Keratinocyte (primary cell): Measurements from ENCODE around the gene KCNMB3. TPM values are rescaled to one million over a fixed set of nuclear protein-coding genes. Genes with fewer than 3 reads are reported as not detected.

Experiments used
- DNase-seq: peaks from one replicate; pipeline ENCODE4 v3.0.0-alpha.2; 2011; ENCODE audit warnings: low read depth, missing footprints, low spot score
- FAIRE-seq: peaks from 2 replicates; lab custom pipeline; 2011; peaks lifted over from hg19 to GRCh38; lab: Jason Lieb, UNC
- H2AFZ ChIP-seq: 2 replicates; pipeline ENCODE4 v1.6.0; 2012; ENCODE audit warnings: low read length, control low read depth, inconsistent platforms; ENCODE audit not compliant: control insufficient read depth
- H3K27ac ChIP-seq: 2 replicates; pipeline ENCODE4 v1.5.1; 2011; ENCODE audit warnings: low read length; ENCODE audit not compliant: control insufficient read depth, insufficient read depth
- H3K27me3 ChIP-seq: 3 replicates; pipeline ENCODE4 v1.6.0; 2011; ENCODE audit warnings: low read length; ENCODE audit not compliant: control insufficient read depth, insufficient read depth; ENCODE audit errors: extremely low read depth
- H3K36me3 ChIP-seq, 2 experiments: 2 replicates in 1 of 2; 3 replicates in 1 of 2; pipeline ENCODE4 v1.5.1; 2011; ENCODE audit warnings: low read length in 2 of 2, mild to moderate bottlenecking in 1 of 2; ENCODE audit not compliant: control insufficient read depth in 2 of 2, insufficient read depth in 2 of 2; ENCODE audit errors: extremely low read depth in 1 of 2
- H3K4me1 ChIP-seq: 3 replicates; pipeline ENCODE4 v1.5.1; 2011; ENCODE audit warnings: low read length; ENCODE audit not compliant: control insufficient read depth, insufficient read depth; ENCODE audit errors: extremely low read depth
- H3K4me2 ChIP-seq: 3 replicates; pipeline ENCODE4 v1.6.0; 2011; ENCODE audit warnings: low read depth, low read length; ENCODE audit not compliant: control insufficient read depth, insufficient read depth; ENCODE audit errors: extremely low read depth
- H3K4me3 ChIP-seq, 3 experiments: fragments of 200-600 bp in 1 of 3; sonication (generic) in 1 of 3; 2 replicates in 2 of 3; 3 replicates in 1 of 3; pipeline ENCODE4 v1.5.1; 2011 to 2016; ENCODE audit warnings: low read length in 3 of 3, mild to moderate bottlenecking in 3 of 3, control low read depth in 2 of 3, inconsistent platforms in 1 of 3, low read depth in 1 of 3, mixed read lengths in 1 of 3, mixed run types in 1 of 3, moderate library complexity in 1 of 3; ENCODE audit not compliant: control insufficient read depth in 2 of 3, insufficient read depth in 2 of 3; ENCODE audit errors: extremely low read depth in 1 of 3
- H3K79me2 ChIP-seq: 2 replicates; pipeline ENCODE4 v1.6.0; 2012; ENCODE audit warnings: low read length; ENCODE audit not compliant: control insufficient read depth, insufficient read depth
- H3K9ac ChIP-seq: 3 replicates; pipeline ENCODE4 v1.6.0; 2011; ENCODE audit warnings: low read length; ENCODE audit not compliant: control insufficient read depth, insufficient read depth; ENCODE audit errors: extremely low read depth
- H3K9me1 ChIP-seq: 3 replicates; pipeline ENCODE4 v1.6.0; 2011; ENCODE audit warnings: low read length; ENCODE audit not compliant: control insufficient read depth, insufficient read depth; ENCODE audit errors: extremely low read depth
- H3K9me3 ChIP-seq: 2 replicates; pipeline ENCODE4 v1.5.1; 2012; ENCODE audit warnings: low read depth, low read length; ENCODE audit not compliant: control insufficient read depth
- H4K20me1 ChIP-seq: 3 replicates; pipeline ENCODE4 v1.6.0; 2011; ENCODE audit warnings: low read length; ENCODE audit not compliant: control insufficient read depth, insufficient read depth; ENCODE audit errors: extremely low read depth
- EZH2 ChIP-seq: IDR thresholded peaks from one replicate; pipeline ENCODE4 v1.6.1; 2012; ENCODE audit warnings: inconsistent platforms, mild to moderate bottlenecking, low read length, moderate library complexity
- dilution Hi-C: fragments of 300-500 bp; cut with MboI; formaldehyde crosslinking; loops from one replicate; pipeline ENCODE4 v1.7.0; 2020; ENCODE audit warnings: low sequenced_read_pairs; ENCODE audit not compliant: extremely low pct_ligation_motif_present
- polyA plus RNA-seq, 5 experiments: library from polyadenylated mRNA; depleted of rRNA in 3 of 5; stranded (reverse) in 3 of 5; stranded (forward) in 1 of 5; unstranded in 1 of 5; fragments of >200 nt; gene quantifications; 1 replicate in 1 of 5; 2 replicates in 3 of 5; 3 replicates in 1 of 5; pipeline versions ENCODE4 v1.2.1 to v1.2.3, GENCODE V29; 2011 to 2012; ENCODE audit warnings: missing spikeins in 2 of 5, low read depth in 1 of 5, low replicate concordance in 1 of 5
- TF ChIP-seq, protein P1 (sequence below), 3 experiments: IDR thresholded peaks in 1 of 3; conservative IDR thresholded peaks in 1 of 3; optimal IDR thresholded peaks in 1 of 3; 2 replicates in 2 of 3; 3 replicates in 1 of 3; pipeline versions ENCODE3 to v1.5.1; 2011; ENCODE audit warnings: low read length in 3 of 3, mild to moderate bottlenecking in 3 of 3, moderate library complexity in 2 of 3, control low read depth in 1 of 3, inconsistent platforms in 1 of 3; ENCODE audit not compliant: insufficient read depth in 2 of 3; ENCODE audit errors: extremely low read depth in 1 of 3

Gene KCNMB3
- polyA plus RNA-seq, 1 donor (not counting 4 experiments of a cell fraction or from before 2014, with no cell fraction given): 1.00 TPM

DNA sequence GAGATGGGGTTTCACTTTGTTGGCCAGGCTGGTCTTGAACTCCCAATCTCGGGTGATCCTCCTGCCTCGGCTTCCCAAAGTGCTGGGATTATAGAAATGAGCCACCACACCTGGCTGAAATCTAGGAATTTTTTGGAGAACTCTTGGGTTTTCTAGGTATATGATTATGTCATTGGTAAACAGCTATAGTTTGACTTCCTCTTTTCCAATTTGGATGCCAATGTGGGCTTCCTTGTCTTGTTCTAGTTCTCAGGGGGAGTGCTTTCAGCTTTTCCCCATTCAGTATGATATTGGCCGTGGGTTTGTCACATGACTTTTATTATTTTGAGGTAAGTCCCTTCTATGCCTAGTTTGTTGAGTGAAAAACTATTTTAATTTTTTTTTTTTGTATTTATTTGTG lies 17.9 kb downstream of the KCNMB3 start:
- Histone ChIP-seq H4K20me1 (no peaks in the 10 kb centered on the region), H3K27me3 (no peaks in the 10 kb centered on the region), H3K9me3 (no peaks in the 10 kb centered on the region), H3K27ac (no peak overlapping the region), H3K9ac (no peak overlapping the region), H3K4me2 (no peak overlapping the region), H3K4me3 (no peak overlapping the region), H3K9me1 (no peaks in the 10 kb centered on the region), H3K79me2 (no peaks in the 10 kb centered on the region), H2AFZ (no peak overlapping the region), H3K36me3 (peaks cover 0 to 3% of the 10 kb centered on the region in 2 experiments), H3K4me1 (no peaks in the 10 kb centered on the region)
- dilution Hi-C loops: no loop called here
- no peak for DNase-seq
- FAIRE-seq: no peak
- TF ChIP-seq, protein P1, sequence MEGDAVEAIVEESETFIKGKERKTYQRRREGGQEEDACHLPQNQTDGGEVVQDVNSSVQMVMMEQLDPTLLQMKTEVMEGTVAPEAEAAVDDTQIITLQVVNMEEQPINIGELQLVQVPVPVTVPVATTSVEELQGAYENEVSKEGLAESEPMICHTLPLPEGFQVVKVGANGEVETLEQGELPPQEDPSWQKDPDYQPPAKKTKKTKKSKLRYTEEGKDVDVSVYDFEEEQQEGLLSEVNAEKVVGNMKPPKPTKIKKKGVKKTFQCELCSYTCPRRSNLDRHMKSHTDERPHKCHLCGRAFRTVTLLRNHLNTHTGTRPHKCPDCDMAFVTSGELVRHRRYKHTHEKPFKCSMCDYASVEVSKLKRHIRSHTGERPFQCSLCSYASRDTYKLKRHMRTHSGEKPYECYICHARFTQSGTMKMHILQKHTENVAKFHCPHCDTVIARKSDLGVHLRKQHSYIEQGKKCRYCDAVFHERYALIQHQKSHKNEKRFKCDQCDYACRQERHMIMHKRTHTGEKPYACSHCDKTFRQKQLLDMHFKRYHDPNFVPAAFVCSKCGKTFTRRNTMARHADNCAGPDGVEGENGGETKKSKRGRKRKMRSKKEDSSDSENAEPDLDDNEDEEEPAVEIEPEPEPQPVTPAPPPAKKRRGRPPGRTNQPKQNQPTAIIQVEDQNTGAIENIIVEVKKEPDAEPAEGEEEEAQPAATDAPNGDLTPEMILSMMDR (optimal IDR thresholded peaks at IDR 0.05 in 1 of 3, IDR thresholded peaks at IDR 0.05 in 1 of 3, conservative IDR thresholded peaks at IDR 0.05 in 1 of 3; ENCODE audit: extremely low read depth in 1 of 3, insufficient read depth in 2 of 3, low read length in 3 of 3): no peak
- no peak for TF ChIP-seq EZH2

DNA sequence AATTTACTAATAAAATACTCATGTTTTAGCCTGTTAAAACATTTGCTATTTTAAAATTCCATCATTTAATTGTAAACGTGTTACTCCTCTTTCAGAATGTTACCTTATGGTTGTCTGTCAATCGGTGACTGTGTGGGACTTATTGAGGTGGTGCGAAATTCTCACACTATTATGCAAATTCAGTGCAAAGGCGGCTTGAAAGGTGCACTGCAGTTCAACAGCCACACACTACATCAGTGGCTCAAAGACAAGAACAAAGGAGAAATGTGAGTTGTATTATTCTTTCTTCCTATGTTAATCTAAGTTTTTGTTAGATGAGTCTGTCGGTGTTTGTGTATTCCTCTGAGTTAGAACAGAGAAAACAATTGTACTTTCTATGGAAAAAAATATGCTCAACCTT lies 21.7 kb downstream of the KCNMB3 start:
- Histone ChIP-seq H3K4me3 (no peak overlapping the region), H3K4me2 (no peak overlapping the region), H4K20me1 (no peaks in the 10 kb centered on the region), H3K9me1 (peaks cover 2% of the 10 kb centered on the region), H3K27me3 (no peaks in the 10 kb centered on the region), H2AFZ (no peak overlapping the region), H3K27ac (no peak overlapping the region), H3K36me3 (peaks cover 0 to 3% of the 10 kb centered on the region in 2 experiments), H3K79me2 (no peaks in the 10 kb centered on the region), H3K9me3 (no peaks in the 10 kb centered on the region), H3K4me1 (no peaks in the 10 kb centered on the region), H3K9ac (no peak overlapping the region)
- TF ChIP-seq, protein P1 (optimal IDR thresholded peaks at IDR 0.05 in 1 of 3, IDR thresholded peaks at IDR 0.05 in 1 of 3, conservative IDR thresholded peaks at IDR 0.05 in 1 of 3; ENCODE audit: extremely low read depth in 1 of 3, insufficient read depth in 2 of 3, low read length in 3 of 3): no peak
- no peak for TF ChIP-seq EZH2
- FAIRE-seq (no peak), DNase-seq (no peak)
- dilution Hi-C loops: no loop called here
